Inflammatory macrophage (primary cell): ENCODE measurements around the gene NFATC1.
"Not testable (repeated sequence)": the region's sequence is repeated elsewhere in the genome, so short reads cannot be mapped to it uniquely, and the experiment has no call there.

Experiments used
- DNase-seq, 2 donors: peaks; one replicate each; pipeline ENCODE4 v3.0.0-alpha.2; 2020 to 2022

Gene NFATC1

DNA sequence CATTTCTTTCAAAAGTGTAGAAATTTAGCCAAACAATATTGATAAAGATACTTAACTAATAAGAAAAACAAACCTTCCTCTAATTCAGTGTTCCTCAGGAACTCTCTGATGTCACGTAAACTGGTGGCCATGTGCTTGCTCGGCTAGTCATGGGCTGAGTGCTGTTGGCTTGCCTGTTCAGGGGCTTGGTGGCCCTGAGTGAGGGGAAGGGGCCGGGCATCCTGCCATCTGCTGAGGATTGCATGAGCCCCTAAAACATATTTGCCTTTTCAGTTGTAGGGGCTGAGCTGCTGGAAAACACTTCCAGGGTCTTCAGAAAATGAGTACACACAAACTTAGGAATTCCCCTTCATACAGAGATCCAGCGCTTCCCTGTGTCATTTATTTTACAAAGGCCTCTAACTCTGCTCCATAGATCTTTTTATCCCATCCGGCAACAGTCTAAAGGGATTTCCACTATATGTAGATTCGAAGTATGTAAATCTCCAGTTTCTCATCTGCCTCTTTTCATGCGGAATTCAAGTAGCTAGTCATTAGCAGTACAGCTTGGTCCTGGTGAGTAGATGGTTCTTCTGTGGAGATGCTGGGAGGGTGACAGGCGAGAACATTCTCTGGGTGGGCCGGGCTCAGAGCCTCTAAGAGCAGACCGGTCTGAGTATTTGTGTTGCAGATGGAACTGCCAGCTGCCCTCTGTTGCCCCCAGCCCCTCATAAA is 20.1 kb upstream of the NFATC1 start:
- DNase-seq, result no peak

DNA sequence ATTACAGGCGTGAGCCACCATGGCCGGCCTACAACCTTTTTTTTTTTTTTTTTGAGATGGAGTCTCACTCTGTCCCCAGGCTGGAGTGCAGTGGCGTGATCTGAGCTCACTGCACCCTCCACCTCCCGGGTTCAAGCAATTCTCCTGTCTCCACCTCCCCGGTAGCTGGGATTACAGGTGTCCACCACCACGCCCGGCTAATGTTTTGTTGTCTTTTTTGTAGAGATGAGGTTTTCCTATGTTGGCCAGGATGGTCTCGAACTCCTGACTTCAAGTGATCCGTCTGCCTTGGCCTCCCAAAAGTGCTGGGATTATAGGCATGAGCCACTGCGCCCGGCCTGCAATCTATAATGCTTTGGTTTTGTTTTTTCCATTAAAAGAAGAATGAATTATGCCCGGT is 19.1 kb upstream of the NFATC1 start:
- DNase-seq, result not testable (repeated sequence)

DNA sequence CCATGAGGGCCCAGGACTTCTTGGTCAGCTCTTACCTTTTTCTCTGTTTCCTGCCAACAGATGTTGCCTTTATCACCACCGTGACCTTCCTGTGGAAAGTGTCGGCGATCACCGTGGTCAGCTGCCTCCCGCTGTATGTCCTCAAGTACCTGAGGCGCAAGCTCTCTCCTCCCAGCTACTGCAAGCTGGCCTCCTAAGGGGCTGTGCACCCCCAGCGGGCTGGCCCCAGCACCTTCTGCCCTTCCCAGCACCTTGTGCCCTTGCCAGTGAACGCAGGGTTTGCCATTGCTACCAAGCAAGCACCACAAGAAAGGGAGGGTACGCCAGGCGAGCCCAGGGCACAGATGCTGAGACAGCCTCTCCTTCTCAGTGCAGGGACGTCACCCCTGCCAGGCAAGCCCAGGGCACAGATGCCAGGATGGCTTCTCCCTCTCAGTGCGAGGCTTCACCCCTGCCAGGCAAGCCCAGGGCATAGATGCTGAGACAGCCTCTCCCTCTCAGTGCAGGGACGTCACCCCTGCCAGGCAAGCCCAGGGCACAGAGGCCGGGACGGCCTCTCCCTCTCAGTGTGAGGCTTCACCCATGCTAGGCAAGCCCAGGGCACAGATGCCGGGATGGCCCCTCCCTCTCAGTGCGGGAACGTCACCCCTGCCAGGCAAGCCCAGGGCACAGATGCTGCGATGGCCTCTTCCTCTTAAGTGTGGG is 18.4 kb upstream of the NFATC1 start:
- no peak for DNase-seq

DNA sequence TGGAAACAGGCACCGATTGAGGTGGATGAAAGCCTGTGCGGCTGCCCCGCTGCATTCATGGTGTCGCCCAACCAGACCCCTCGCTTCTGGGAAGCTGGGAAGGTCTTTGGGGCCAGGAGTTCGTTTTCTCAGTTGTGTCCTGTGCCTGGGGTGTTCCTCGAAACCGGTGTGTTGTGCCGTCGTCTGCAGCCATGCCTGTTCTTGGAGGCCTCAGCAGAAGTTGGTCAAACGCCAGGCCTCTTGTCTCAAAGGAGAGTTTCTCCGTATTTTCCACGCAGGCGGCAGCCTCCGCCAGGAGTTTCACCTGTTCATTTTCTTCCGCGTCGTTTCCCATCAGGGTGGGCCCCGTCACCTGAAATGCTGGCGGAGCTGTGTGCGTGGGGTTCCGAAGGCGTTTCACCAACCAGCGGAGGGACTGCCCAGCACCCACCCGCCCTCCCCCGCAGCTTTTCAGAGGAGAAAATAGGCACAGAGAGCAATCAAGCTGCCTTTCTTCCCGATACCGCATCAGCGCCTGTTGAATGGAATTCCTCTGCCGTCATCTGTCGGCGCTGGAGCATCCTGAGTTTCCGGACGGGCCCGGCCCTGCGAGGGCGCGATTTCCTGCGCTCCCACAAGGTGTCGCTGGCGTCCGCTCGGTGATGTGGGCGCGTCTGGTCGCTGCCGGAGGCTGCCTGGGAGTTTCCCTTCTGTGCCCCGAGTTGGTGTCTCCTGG is 17.0 kb upstream of the NFATC1 start:
- DNase-seq, result peak; percentile 67 to 83

DNA sequence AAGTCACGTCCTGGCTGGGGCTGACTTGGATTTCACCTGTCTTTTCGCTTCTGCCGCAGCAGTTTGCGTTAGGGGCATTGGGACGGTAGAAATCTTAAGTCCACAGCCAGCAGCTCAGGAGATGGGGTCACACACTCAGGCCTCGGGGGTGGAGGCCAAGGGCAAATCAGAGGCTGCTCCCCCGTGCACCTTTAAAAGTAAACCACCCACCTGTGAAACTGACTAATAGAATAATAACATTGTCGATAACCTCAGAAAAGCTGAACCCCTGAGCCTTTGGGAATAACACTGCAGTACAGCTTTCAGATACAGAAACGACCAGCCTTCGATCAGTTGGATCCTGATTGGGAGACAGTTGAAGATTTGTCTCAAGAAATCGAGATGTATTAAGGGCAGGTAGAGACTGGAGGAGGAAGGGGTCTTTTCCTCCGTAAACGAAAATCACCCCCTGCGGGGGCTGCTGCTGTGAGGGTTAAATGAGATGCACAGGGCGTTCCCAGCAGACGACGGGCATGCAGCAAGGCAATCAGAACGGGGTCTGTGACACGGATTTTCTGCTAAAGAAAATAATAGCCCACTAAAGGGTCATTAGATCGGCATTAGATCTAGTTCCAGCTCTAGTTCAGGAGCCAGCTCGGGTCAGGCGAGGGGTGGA is 16.4 kb upstream of the NFATC1 start:
- DNase-seq, result no peak

DNA sequence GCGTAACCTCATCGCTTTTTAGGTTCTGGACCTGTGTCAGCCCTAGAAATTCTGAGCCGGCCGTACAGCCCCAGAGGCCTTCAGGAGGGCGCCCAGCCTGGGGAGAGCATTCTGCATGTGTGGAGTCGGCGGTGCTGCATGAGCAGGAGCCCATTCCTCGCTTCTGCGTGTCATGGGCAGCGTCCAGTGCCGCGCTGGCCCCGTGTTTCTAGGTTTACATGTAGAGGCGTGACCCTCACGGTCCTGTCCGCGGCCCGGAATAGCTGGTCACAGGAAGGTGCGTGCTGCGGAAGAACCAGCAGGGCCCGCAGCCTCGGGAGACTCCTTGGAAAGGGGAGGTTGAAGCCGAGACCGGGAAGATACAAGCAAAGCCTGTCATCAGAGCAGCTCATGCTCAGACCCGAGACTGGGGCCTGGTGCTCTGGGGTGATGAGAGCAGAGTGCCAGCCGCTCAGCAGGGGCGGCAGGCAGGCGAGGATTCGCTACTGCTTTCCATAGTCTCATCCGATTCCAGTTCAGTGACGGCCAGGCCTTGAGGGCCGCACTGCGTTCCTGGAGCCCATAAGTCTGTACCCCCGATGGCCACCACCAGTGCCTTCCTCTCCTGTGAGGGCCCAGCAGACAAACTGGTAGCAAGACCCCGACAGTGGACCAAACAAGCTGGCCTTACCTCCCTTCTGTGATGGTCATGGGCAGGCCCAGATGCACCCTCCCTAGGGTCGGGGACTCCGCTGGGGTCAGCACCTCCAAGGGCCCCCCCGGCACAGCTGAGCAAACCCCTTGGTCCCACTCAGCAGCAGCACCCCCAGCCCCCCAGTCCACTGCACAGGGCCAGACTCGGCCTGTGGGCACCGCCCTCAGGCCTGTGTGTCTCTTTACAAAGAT is 15.6 kb upstream of the NFATC1 start:
- DNase-seq, result no peak

DNA sequence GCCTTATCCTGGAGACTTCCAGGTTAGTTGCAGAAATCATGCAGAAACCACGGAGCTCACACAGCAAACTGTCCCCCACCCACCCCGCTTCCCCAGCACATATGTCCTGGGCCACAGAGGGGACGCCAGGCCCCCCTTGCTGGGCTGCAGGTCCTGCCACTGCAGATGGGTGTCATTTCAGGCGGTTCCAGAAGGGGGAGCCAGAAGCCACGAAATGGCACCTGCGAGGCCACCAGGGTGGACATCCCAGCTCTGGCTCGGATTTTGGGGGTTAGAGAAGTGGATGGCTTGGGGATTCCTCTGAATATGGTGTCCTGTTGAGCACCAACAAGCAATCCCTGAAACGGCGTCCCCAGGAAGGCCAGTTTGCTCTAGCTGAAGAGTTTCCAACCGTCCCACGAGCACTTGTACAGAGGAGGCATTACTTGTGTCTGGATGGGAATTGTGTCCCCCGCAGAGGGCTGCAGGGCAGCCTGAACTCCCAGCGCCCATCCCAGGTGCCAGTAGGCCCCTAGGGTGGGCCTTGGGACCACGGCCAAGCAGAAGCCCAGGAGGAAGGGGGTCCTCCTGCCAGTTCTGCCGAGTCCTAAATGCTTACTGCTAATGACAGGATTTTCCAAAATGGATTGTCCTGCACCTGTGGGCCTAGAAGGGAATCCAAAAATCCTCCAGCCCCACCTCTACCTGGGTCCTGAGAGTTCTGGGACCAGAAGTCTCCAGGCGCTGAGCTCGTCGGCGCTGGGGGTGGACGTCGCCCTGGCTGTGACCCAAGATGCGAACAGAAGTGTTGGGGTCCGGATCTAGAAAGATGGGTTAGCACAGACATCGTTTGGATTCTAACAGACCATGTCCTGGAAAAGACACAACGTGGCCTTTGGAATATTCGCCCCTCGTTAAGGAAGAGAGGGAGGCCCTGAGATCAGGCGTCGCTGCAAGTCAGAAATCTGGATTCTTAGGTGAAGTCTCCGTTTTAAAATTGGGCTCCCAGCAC is 14.6 kb upstream of the NFATC1 start:
- peak; percentile 64 to 65 for DNase-seq

DNA sequence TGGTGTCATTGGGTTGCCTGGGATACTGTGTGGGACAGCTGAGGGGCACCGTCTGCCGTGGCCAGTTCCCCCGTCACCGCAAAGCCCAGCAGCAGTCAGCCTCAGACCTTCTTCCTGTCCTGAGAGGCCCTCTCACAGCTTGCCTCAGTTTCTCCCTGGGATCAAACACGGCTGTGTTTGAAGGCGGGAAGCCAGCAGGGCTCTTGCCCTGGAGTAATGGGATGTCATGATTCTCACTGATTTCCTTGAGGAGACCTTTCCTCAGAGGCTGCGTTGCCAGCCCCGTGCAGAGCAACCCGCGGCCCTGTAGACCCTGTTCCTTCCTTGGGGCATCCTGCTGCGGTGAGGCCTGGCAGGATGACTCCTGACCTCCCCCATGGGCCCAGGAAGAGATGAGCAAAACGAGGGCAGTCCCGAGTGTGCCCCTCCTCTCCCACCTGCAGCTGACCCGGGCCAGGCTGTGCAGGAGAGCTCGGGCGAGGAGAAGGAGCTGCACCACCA is 13.9 kb upstream of the NFATC1 start:
- no peak for DNase-seq

DNA sequence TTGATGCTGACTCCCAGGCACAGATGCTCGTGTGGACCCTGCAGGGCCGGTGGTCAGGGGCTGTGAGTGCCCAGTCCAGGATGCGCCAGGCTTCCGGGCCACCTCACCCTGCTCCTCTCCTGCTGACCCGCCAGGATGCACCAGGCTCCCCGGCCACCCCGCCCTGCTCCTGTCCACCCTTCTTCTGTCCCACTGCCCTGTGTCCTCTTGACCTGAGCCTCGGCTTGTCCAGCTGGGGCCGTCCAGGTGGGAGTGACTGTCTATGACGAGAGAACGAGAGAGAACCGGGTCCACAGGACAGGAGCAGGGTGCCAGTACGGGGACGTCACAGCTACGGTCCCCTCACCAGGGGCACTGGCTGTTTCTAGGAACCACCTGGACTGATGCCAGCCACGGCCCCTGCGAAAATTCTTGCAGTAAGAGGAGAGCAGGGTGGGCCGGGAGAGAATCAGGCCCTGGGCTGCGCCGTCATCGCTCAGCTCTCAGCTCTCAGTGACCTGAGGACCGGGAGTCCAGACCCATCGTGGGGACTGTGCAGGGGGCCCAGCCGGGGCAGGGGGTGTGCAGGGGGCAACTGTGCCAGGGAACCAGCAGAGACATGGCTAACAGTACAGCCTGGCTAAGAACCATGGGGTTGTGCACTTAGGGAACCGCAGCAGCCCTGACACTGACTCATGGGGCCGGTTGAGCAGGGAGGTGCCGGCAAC is 12.9 kb upstream of the NFATC1 start:
- no peak for DNase-seq

DNA sequence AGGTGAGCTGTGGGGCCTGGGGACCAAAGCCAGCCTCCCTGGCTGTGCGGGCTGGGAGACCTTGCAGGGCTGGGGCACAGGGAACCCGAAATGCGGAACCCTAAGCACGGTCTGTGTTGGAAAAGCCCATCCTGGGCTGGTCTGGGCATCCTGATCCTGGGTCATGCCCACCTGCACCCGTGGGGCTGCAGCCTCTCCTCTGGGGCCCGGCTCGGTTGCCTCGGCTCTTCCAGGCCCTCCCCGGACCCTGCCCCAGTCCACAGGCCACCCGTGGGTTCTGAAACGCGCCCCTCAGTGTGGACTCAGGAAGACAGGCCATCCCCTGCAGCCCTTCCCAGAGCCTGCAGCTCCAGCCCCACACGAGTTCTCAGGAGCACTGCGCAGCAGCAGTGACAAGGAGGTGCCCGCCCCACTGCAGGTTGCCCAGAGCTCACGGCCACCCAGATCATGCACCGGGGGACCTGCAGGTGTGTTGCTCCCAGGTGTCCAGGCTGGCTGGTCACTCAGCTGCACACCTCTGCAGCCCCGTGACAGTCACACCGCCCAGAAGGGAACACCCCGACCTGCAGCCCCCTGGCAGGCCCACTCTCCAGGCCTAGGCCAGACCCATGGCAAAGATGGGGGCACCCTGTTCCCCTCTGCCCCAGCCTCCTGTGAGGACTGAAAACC is 12.2 kb upstream of the NFATC1 start:
- DNase-seq, result no peak

DNA sequence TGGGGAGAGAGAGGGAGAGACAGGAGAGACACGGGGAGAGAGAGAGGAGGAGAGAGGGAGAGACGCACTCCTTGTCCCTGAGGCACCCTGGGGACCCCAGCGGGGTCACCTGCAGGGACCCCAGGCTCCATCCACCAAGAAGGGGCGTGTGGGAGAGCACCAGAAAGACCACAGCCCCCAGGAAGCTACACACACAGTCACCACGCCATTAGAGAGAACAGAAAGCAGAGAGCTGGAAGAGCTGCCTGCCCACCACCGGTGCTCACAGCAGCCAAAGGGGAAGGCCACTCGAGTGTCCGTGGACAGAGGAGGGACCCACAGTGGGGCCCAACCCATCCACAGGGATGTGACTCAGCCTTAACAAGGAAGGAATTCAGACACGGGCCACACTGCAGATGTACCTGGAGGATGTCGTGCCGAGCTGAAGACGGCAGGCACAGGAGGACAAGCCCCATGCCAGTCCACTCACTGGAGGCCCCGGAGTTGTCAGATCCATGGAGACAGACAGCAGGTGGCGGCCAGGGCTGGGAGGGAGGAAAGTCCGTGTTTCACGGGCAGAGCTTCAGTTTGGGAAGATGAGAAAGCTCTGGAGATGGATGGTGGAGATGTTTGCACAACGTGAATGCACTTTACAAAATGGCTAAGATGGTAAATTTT is 11.5 kb upstream of the NFATC1 start:
- DNase-seq, result no peak

DNA sequence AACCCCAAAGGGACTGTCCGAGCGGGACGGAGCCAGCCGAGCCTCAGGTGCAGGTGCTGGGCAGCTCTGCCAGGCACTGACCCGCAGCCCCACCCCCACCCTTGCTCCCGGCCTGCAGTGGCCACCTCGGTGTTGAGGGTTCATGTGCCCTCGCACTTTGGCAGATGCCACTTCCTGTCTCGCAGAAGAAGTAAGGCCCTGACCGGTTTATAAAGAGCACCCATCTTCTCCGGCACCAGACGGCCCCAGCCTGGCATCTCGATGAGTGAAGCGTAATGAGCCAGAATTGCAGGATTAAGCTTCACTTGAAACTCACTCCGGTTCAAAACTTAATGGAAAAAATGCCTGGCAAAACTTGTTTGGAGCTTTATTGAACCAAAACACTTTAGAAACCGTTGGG is 10.9 kb upstream of the NFATC1 start:
- DNase-seq, result no peak

DNA sequence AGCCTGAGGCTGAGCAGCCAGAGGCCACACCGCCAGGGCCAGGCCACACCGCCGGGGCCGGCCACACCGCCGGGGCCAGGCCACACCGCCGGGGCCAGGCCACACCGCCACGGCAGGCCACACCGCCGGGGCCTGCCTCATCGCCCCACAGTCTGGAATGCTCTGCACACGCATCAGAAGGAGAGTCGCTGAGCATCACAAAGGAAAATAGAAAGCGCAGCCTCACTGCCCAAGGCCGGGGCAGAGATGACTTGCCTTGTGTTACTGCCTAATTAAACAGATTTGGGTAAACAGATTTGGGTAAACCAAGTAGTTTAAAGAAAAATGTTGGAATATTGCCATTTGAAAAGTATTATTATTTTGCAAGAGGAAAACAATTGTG is 10.4 kb upstream of the NFATC1 start:
- no peak for DNase-seq

DNA sequence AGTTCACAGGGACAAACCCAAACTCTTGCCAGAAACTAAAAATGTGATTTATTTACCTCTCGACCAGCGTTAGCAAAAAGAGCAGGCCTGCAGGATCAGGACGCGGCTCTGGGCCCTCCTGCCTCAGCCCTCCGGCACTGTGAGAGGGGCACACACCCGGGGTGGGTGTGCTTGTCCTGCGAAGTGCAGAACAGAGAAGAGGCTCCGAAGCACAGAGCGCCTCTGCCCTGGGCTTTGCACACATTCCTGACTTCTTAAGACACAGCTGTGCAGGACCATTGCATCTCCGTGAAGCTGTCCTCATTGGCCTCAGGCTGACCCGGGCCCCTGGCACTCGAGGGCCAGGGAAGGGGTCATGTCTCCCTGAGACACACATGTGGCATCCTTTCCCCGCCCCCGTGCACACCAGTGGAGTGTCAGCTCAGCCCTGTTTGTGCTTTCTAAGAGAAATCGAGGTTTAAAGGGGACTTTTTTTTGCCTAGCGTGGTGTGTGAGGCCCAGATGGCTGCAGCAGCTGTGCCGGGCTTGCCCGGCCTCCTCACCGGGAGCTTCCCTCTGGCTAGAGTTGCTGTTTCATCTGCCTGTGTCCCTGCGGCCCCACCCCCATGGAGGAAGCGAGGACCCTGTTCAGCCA is 9.9 kb upstream of the NFATC1 start:
- DNase-seq, result no peak

DNA sequence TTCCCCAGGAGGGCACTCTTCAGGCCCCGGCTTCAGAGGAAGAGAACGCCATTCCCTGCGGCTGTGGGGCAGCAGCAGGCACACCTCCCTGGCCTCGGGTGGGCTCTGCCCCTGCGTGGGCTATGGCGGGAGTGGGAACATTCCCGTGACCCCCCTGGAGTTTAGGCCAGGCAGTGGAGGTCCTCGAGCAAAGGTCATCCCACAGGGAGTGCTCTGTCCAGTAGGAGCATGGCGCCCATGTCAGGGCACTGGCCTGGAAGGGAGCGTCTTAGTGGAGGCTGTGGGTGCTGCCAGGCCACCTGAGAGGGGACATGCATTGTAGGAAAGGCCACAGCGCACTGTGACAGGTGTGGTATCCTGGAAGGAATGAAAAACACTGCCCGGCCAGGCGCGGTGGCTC is 9.2 kb upstream of the NFATC1 start:
- no peak for DNase-seq

DNA sequence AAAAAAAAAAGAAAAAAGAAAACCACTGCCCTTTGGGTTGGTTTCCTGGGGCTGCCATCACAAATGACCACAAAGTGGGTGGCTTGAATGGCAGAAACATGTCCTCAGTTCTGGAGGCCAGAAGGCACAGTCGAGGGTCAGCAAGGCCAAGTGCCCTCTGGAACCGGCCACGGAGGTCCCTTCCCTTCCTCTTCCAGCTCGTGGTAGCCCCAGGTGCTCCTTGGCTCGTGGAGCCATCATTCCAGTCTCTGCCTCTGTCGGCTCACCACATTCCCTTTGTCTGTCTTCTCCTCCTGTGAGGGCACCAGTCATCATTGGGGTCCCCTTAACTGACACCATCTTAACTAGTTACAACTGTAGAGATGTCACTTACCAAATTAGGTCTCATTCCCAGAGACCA is 8.5 kb upstream of the NFATC1 start:
- DNase-seq, result no peak

DNA sequence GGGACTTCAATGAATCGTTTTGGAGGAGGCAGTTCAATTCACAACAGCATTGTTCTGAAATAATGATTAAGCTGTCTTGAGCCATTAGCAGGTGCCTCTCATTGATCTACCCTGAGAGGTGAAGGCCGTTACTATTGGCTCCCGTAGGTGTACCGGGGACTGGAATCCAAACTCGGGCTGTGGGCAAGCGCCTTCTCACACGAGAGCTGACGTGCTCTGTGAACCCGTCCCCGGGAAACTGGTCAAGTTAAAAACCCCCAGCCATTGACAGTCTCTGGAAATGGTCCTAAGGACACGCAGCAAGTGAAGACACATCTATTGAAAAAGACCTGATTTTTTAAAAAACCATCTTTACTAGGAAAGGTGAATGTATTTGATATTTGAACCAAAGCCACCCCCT is 8.1 kb upstream of the NFATC1 start:
- DNase-seq, result no peak

DNA sequence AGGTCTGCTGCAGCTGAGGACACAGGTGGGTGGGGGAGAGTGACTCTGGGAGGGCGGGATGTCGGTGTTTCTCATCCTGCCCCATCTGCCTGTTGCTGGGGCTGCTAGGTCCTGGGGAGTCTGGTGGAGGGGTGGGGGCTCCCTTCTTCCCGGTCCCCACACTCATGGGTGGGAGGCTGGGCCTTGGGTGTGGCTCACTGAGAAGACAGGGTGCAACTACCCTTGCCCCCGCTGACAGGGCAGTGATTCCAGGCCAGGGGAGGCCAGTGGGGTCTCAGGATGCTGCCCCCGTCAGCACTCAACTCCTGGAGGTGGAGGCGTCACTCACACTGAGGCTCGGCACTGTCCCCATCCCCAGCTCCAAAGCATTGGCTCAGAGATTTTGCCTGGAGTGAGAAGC is 7.7 kb upstream of the NFATC1 start:
- no peak for DNase-seq

DNA sequence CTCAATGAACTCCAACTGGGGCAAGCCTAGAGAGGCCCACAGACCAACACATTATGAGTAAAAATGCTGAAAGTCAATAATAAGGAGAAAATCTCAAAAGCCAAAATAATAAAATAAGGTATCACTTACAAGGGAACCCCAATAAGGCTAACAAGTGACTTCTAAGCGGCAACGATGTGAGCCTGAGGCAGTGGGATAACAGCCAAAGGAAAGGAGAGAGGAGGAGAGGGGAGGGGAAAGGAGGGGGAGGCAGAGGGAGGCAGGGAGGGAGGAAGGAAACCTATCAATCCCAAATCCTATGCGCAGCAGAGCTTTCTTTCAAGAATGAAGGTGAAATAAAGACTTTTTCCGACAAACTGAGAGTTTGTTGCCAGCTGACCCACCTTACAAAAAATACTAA is 6.0 kb upstream of the NFATC1 start:
- no peak for DNase-seq
